PC-3 (cell line): ENCODE measurements around the gene CLEC4D. TPM values are rescaled to one million over a fixed set of nuclear protein-coding genes. Genes with fewer than 3 reads are reported as not detected.

Source experiments
- ATAC-seq: fragments of 200-7000 bp; cut with Tn5 transposase; 2 replicates; pipeline ENCODE4 v1.9.1; 2020; ENCODE audit warnings: mild to moderate bottlenecking, moderate library complexity
- BruUV-seq: library from RNA; stranded (reverse); fragments of 400-500 nt; replicated peaks from 2 replicates; lab custom pipeline; 2021; lab: Mats Ljungman, UMichigan
- CTCF ChIA-PET: fragments of 300-600 bp; sonication (Branson Sonifier 250); formaldehyde crosslinking; loops from one replicate; lab custom pipeline; 2022; ENCODE audit warnings: antibody characterized with exemption; lab: Charles Lee
- POLR2A ChIA-PET: fragments of 300-600 bp; sonication (Branson Sonifier 250); formaldehyde crosslinking; loops from one replicate; lab custom pipeline; 2022; ENCODE audit warnings: antibody characterized with exemption; ENCODE audit not compliant: unreplicated experiment; lab: Charles Lee
- DNase-seq: peaks from one replicate; pipeline ENCODE4 v3.0.0-alpha.2; 2015
- H2AFZ ChIP-seq: fragments of 300-600 bp; sonication (generic); 2 replicates; pipeline ENCODE4 v1.6.0; 2016; ENCODE audit warnings: antibody characterized with exemption, low read length
- H3F3A ChIP-seq: fragments of 300-600 bp; sonication (generic); one replicate; pipeline ENCODE4 v1.6.0; 2017; ENCODE audit warnings: antibody characterized with exemption, low read length, control low read depth, mild to moderate bottlenecking; ENCODE audit not compliant: unreplicated experiment
- H3K27ac ChIP-seq: fragments of 300-600 bp; sonication (generic); 2 replicates; pipeline ENCODE4 v1.5.1; 2016; ENCODE audit warnings: mild to moderate bottlenecking, low read length
- H3K27me3 ChIP-seq: fragments of 300-600 bp; sonication (generic); 2 replicates; pipeline ENCODE4 v1.6.1; 2016; ENCODE audit warnings: low read length, mixed read lengths
- H3K36me3 ChIP-seq: fragments of 300-600 bp; sonication (generic); 2 replicates; pipeline ENCODE4 v1.6.1; 2016; ENCODE audit warnings: low read depth, mixed run types, low read length, mixed read lengths
- H3K4me1 ChIP-seq: fragments of 300-600 bp; sonication (generic); 2 replicates; pipeline ENCODE4 v1.5.1; 2016; ENCODE audit warnings: low read length; ENCODE audit not compliant: insufficient read depth
- H3K4me2 ChIP-seq: fragments of 300-600 bp; sonication (generic); 2 replicates; pipeline ENCODE4 v1.6.0; 2016; ENCODE audit warnings: low read length
- H3K4me3 ChIP-seq: fragments of 300-600 bp; sonication (generic); 2 replicates; pipeline ENCODE4 v1.5.1; 2016; ENCODE audit warnings: mild to moderate bottlenecking, low read length, mixed read lengths
- H3K79me2 ChIP-seq: fragments of 300-600 bp; sonication (generic); 2 replicates; pipeline ENCODE4 v1.6.1; 2017; ENCODE audit warnings: low read length, mixed read lengths
- H3K9ac ChIP-seq: fragments of 300-600 bp; sonication (generic); 2 replicates; pipeline ENCODE4 v1.6.0; 2016; ENCODE audit warnings: mild to moderate bottlenecking, low read length
- H3K9me2 ChIP-seq: fragments of 300-600 bp; sonication (generic); replicated peaks from 2 replicates; pipeline ENCODE4 v1.6.1; 2016; ENCODE audit warnings: mixed run types, low read length, mixed read lengths
- H3K9me3 ChIP-seq: fragments of 300-600 bp; sonication (generic); 2 replicates; pipeline ENCODE4 v1.6.1; 2016; ENCODE audit warnings: low read length, mixed read lengths
- H4K20me1 ChIP-seq: fragments of 300-600 bp; sonication (generic); 2 replicates; pipeline ENCODE4 v1.6.1; 2016; ENCODE audit warnings: low read length, mixed read lengths
- intact Hi-C: fragments of 100-400 bp; cut with micrococcal nuclease; formaldehyde crosslinking; loops from 2 replicates; pipeline ENCODE4 v1.9.0; 2023
- total RNA-seq: library from RNA; depleted of rRNA; stranded (reverse); fragments of >200 nt; gene quantifications from 2 replicates; pipeline ENCODE4 v1.2.3, GENCODE V29; 2014; rRNA removed
- TF ChIP-seq, protein P1 (sequence below): fragments of 300-600 bp; sonication (generic); conservative IDR thresholded peaks from 2 replicates; pipeline ENCODE4 v1.5.1; 2017; ENCODE audit warnings: antibody characterized with exemption, low read depth, mild to moderate bottlenecking, low read length

The CLEC4D gene
- total RNA-seq, 1 experiment from 2014 or later: not detected

DNA sequence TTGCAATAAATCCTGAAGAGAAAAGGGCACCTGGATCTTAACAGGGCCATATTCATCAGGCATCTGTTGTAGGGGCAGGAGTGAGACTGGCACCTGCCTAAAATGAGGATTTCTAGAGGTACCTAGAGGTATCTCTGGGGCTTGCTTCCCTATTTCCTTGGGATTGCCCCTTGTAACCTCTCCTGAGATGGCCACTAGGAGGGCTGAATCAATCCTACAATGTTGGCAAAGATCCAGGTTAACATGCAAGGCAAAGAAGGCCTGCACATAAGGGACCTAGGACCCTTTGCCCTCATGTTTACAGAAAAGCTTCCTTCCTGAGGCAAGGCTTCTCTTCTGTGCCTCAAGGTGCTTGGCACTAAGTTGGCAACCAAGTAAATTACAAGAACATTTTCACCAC is 53.2 kb downstream of the CLEC4D start:
- intact Hi-C loops: no loop called here
- POLR2A ChIA-PET: no interaction called here

More for the DNA sequence above, 53.2 kb downstream of the CLEC4D start:
- TF ChIP-seq, protein P1, sequence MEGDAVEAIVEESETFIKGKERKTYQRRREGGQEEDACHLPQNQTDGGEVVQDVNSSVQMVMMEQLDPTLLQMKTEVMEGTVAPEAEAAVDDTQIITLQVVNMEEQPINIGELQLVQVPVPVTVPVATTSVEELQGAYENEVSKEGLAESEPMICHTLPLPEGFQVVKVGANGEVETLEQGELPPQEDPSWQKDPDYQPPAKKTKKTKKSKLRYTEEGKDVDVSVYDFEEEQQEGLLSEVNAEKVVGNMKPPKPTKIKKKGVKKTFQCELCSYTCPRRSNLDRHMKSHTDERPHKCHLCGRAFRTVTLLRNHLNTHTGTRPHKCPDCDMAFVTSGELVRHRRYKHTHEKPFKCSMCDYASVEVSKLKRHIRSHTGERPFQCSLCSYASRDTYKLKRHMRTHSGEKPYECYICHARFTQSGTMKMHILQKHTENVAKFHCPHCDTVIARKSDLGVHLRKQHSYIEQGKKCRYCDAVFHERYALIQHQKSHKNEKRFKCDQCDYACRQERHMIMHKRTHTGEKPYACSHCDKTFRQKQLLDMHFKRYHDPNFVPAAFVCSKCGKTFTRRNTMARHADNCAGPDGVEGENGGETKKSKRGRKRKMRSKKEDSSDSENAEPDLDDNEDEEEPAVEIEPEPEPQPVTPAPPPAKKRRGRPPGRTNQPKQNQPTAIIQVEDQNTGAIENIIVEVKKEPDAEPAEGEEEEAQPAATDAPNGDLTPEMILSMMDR: no peak
- DNase-seq (no peak), ATAC-seq (no peak)
- H3K4me1 ChIP-seq: no peaks in the 10 kb centered on the region
- H3K4me3 ChIP-seq: no peak overlapping the region
- no peaks in the 10 kb centered on the region for H3K9me3 ChIP-seq
- no peak overlapping the region for H3K9ac ChIP-seq
- CTCF ChIA-PET: no interaction called here
- H3F3A ChIP-seq: no peaks in the 10 kb centered on the region
- H4K20me1 ChIP-seq: no peaks in the 10 kb centered on the region
- no peaks in the 10 kb centered on the region for H3K36me3 ChIP-seq
- no peaks in the 10 kb centered on the region for H3K9me2 ChIP-seq
- no peak overlapping the region for H3K4me2 ChIP-seq
- H3K27ac ChIP-seq: no peak overlapping the region
- H3K27me3 ChIP-seq: peaks cover 6% of the 10 kb centered on the region; the same call in 1 of the 2 replicates
- BruUV-seq: no TSS peak
- no peaks in the 10 kb centered on the region for H3K79me2 ChIP-seq
- no peak overlapping the region for H2AFZ ChIP-seq

Other genes with a start within 250 kb of the CLEC4D start
- not detected in 2 replicates for gene CLEC6A, start 57.5 kb upstream of the CLEC4D start, total RNA-seq
- gene CLEC4E, start 27.4 kb downstream of the CLEC4D start, total RNA-seq: not detected in 2 replicates
- not detected in 2 replicates for gene AICDA, start 99.4 kb downstream of the CLEC4D start, total RNA-seq
- gene MFAP5, start 149.3 kb downstream of the CLEC4D start, total RNA-seq: not detected in 2 replicates
- 1.3 and 4.9 TPM in 2 replicates for gene RIMKLB, start 184.5 kb downstream of the CLEC4D start, total RNA-seq